K562 (cell line): Measurements from ENCODE around the gene MOSPD3. TPM values are rescaled to one million over a fixed set of nuclear protein-coding genes. Genes with fewer than 3 reads are reported as not detected.
A peak's percentile ranks its signal among the peaks of the same experiment; 100 is the strongest.

ENCODE experiments used
- ATAC-seq: fragments of 200-7000 bp; cut with Tn5 transposase; 3 replicates; pipeline ENCODE4 v1.9.1; 2020; ENCODE audit warnings: moderate library complexity
- BruUV-seq: library from RNA; stranded (reverse); fragments of 400-500 nt; replicated peaks from 2 replicates; lab custom pipeline; 2021; lab: Mats Ljungman, UMichigan
- CTCF ChIA-PET: fragments of 300-600 bp; formaldehyde crosslinking; extraction: SDS; loops from one replicate; lab custom pipeline; 2021; ENCODE audit warnings: low intra/inter-chr PET ratio; lab: Yijun Ruan, JAX
- POLR2A ChIA-PET: fragments of 300-600, 350-650 bp; sonication (Branson Sonifier 250); formaldehyde crosslinking; extraction: SDS; loops from one replicate; lab custom pipeline; 2021; ENCODE audit warnings: antibody characterized with exemption, inconsistent platforms; lab: Yijun Ruan, JAX
- DNase-seq, 4 experiments: peaks; one replicate each; pipeline versions ENCODE4 v3.0.0 to v3.0.0-alpha.2; 2011 to 2018; ENCODE audit warnings: low spot score in 3 of 4, mixed read lengths in 3 of 4; ENCODE audit errors: extremely low read depth in 1 of 4
- FAIRE-seq: peaks from 2 replicates; lab custom pipeline; 2011; peaks lifted over from hg19 to GRCh38; lab: Jason Lieb, UNC
- H2AFZ ChIP-seq: 2 replicates; pipeline ENCODE4 v1.6.0; 2011; ENCODE audit warnings: low read depth, low read length, control low read depth, inconsistent platforms
- H3K27ac ChIP-seq: fragments of 200-600 bp; 3 replicates; pipeline ENCODE4 v1.8.0; 2011; ENCODE audit warnings: low read depth, mild to moderate bottlenecking, control low read depth, inconsistent platforms, low read length, moderate library complexity, mixed read lengths; ENCODE audit errors: extremely low read depth
- H3K27me3 ChIP-seq, 2 experiments: fragments of 300-600 bp in 1 of 2; 2 replicates in 1 of 2; 3 replicates in 1 of 2; pipeline versions ENCODE4 v1.6.0 to v1.8.0; 2011; ENCODE audit warnings: inconsistent platforms in 2 of 2, low read length in 2 of 2, mild to moderate bottlenecking in 1 of 2, mixed read lengths in 1 of 2, moderate library complexity in 1 of 2; ENCODE audit not compliant: control insufficient read depth in 2 of 2, insufficient read depth in 2 of 2
- H3K36me3 ChIP-seq: fragments of 300-600 bp; 3 replicates; pipeline ENCODE4 v1.8.0; 2011; ENCODE audit warnings: mild to moderate bottlenecking, low read length, inconsistent platforms; ENCODE audit not compliant: control insufficient read depth, insufficient read depth
- H3K4me1 ChIP-seq, 2 experiments: fragments of 200-600 bp in 1 of 2; replicated peaks in 1 of 2; 2 replicates in 1 of 2; 3 replicates in 1 of 2; pipeline versions ENCODE4 v1.5.1 to v1.8.0; 2011; ENCODE audit warnings: inconsistent platforms in 2 of 2, low read length in 2 of 2, mild to moderate bottlenecking in 1 of 2, mixed read lengths in 1 of 2, moderate library complexity in 1 of 2; ENCODE audit not compliant: control insufficient read depth in 2 of 2, insufficient read depth in 2 of 2
- H3K4me2 ChIP-seq: 2 replicates; pipeline ENCODE4 v1.6.1; 2011; ENCODE audit warnings: low read length, control low read depth, inconsistent platforms, mixed read lengths; ENCODE audit not compliant: insufficient read depth
- H3K4me3 ChIP-seq: fragments of 200-600 bp; sonication (generic), shearing (Covaris generic); 2 replicates; pipeline ENCODE4 v1.5.1; 2016; ENCODE audit warnings: control low read depth, inconsistent platforms
- H3K79me2 ChIP-seq: fragments of 200-600 bp; 3 replicates; pipeline ENCODE4 v1.8.0; 2011; ENCODE audit warnings: low read length, inconsistent platforms; ENCODE audit not compliant: control insufficient read depth, insufficient read depth
- H3K9ac ChIP-seq, 2 experiments: 2 replicates each; pipeline versions ENCODE4 v1.6.0 to v1.6.1; 2011; ENCODE audit warnings: low read depth in 2 of 2, low read length in 2 of 2, control low read depth in 1 of 2, inconsistent platforms in 1 of 2, mild to moderate bottlenecking in 1 of 2, mixed read lengths in 1 of 2; ENCODE audit not compliant: insufficient read depth in 1 of 2
- H3K9me1 ChIP-seq: one replicate; pipeline ENCODE4 v1.6.0; 2011; ENCODE audit warnings: inconsistent platforms, mild to moderate bottlenecking, low read length, moderate library complexity; ENCODE audit not compliant: control insufficient read depth, insufficient read depth
- H3K9me3 ChIP-seq: replicated peaks from 2 replicates; pipeline ENCODE4 v1.5.1; 2011; ENCODE audit warnings: low read depth, low read length, inconsistent platforms; ENCODE audit not compliant: control insufficient read depth, insufficient read depth
- H4K20me1 ChIP-seq: replicated peaks from 2 replicates; pipeline ENCODE4 v1.6.1; 2011; ENCODE audit warnings: low read length, inconsistent platforms, mixed read lengths; ENCODE audit not compliant: control insufficient read depth, insufficient read depth
- CTBP1 ChIP-seq: fragments of 450-650 bp; IDR thresholded peaks from 2 replicates; pipeline ENCODE4 v1.6.1; 2016; ENCODE audit warnings: borderline replicate concordance
- GABPB2 ChIP-seq: fragments of 250-450 bp; sonication (Bioruptor Pico); conservative IDR thresholded peaks from 2 replicates; pipeline ENCODE4 v1.5.1; 2021; ENCODE audit warnings: mild to moderate bottlenecking
- HMG20B ChIP-seq: fragments of 250-450 bp; sonication (Bioruptor Pico); IDR thresholded peaks from 2 replicates; pipeline ENCODE4 v1.5.0; 2021; ENCODE audit warnings: mild to moderate bottlenecking
- HSF4 ChIP-seq: fragments of 250-450 bp; sonication (Bioruptor Pico); IDR thresholded peaks from 2 replicates; pipeline ENCODE4 v2.1.2; 2022; ENCODE audit warnings: mild to moderate bottlenecking, moderate library complexity, borderline replicate concordance
- KDM5B ChIP-seq: fragments of 200-600 bp; sonication (generic); IDR thresholded peaks from 2 replicates; pipeline ENCODE4 v1.6.1; 2012; ENCODE audit warnings: low read depth, mild to moderate bottlenecking, moderate library complexity, low read length, control low read depth, inconsistent platforms; ENCODE audit not compliant: insufficient replicate concordance
- NR2C2 ChIP-seq, 2 experiments: fragments of 200-800 bp in 1 of 2; sonication (Bioruptor generic) in 1 of 2; sonication (generic) in 1 of 2; formaldehyde crosslinking in 1 of 2; IDR thresholded peaks; 2 replicates each; pipeline versions ENCODE4 v1.6.1 to v1.8.0; 2016 to 2022; ENCODE audit warnings: mild to moderate bottlenecking in 1 of 2, missing compliant biosample characterization in 1 of 2, missing genetic modification characterization in 1 of 2, missing genetic modification reagents in 1 of 2
- PHB ChIP-seq: fragments of 250-450 bp; sonication (Bioruptor Pico); IDR thresholded peaks from 2 replicates; pipeline ENCODE4 v1.5.0; 2021
- PHF8 ChIP-seq: fragments of 200-600 bp; sonication (generic); IDR thresholded peaks from 2 replicates; pipeline ENCODE4 v1.6.1; 2012; ENCODE audit warnings: mixed run types, mild to moderate bottlenecking, inconsistent platforms, low read length, moderate library complexity, borderline replicate concordance
- POLR2G ChIP-seq: fragments of 200-400 bp; formaldehyde crosslinking; IDR thresholded peaks from 2 replicates; pipeline ENCODE4 v1.6.1; 2017; ENCODE audit warnings: low read depth, mild to moderate bottlenecking, antibody characterized with exemption, low read length, moderate library complexity
- SMARCC2 ChIP-seq: fragments of 450-650 bp; IDR thresholded peaks from 2 replicates; pipeline ENCODE4 v1.6.1; 2017; ENCODE audit warnings: antibody characterized with exemption, moderate library complexity, mild to moderate bottlenecking, low read depth
- SUPT5H ChIP-seq: fragments of 450-650 bp; IDR thresholded peaks from 2 replicates; pipeline ENCODE4 v1.6.1; 2016
- ZBED1 ChIP-seq: IDR thresholded peaks from 2 replicates; pipeline ENCODE4 v1.6.1; 2014
- ZBTB9 ChIP-seq: fragments of 450-650 bp; formaldehyde crosslinking; IDR thresholded peaks from 2 replicates; pipeline ENCODE4 v1.4.0; 2020; ENCODE audit warnings: mild to moderate bottlenecking, moderate library complexity
- WGBS: fragments of 100-300 bp; shearing (Covaris generic); methylation state at CpG from one replicate; pipeline ENCODE4 v1.1.6; 2016; ENCODE audit warnings: low coverage, mixed read lengths; ENCODE audit not compliant: insufficient coverage; ENCODE audit errors: missing lambda C conversion rate; 5-methylcytosine and 5-hydroxymethylcytosine counted together
- in situ Hi-C: fragments of 300-500 bp; cut with MboI; formaldehyde crosslinking; loops from 4 replicates; pipeline ENCODE4 v1.15.0; 2018; ENCODE audit warnings: inconsistent platforms, mixed read lengths
- intact Hi-C: fragments of 100-400 bp; cut with micrococcal nuclease; formaldehyde crosslinking; loops from 2 replicates; pipeline ENCODE4 v1.14.2; 2022
- polyA plus RNA-seq, 8 experiments: library from polyadenylated mRNA; depleted of rRNA in 4 of 8; stranded (reverse) in 5 of 8; unstranded in 3 of 8; fragments of >200 nt; fragmentation: Nextera tagmentation in 2 of 8; fragmentation: Illumina TruSeq in 1 of 8; extraction: Ambion mirVana in 2 of 8; extraction: Trizol in 1 of 8; gene quantifications; 2 replicates each; pipeline versions ENCODE4 v1.2.1 to v1.2.3, GENCODE V29; 2011 to 2014; ENCODE audit warnings: inconsistent platforms in 1 of 8, missing spikeins in 1 of 8
- total RNA-seq, 7 experiments: library from RNA; depleted of rRNA in 6 of 7; stranded (reverse); fragments of >200 nt in 6 of 7; fragmentation: Illumina TruSeq in 2 of 7; extraction: Trizol in 2 of 7; gene quantifications; 2 replicates each; pipeline versions ENCODE4 v1.2.1 to v1.2.3, GENCODE V29; 2011 to 2021; ENCODE audit warnings: low replicate concordance in 1 of 7
- TF ChIP-seq, protein P1 (sequence below): fragments of 450-650 bp; formaldehyde crosslinking; conservative IDR thresholded peaks from 2 replicates; pipeline ENCODE4 v1.4.0; 2022; ENCODE audit warnings: mild to moderate bottlenecking, missing genetic modification characterization

The MOSPD3 gene
- total and polyA plus RNA-seq, 9 of the 15 experiments (the other 6 are each of a cell fraction or from before 2014, with no cell fraction given), result 1.4 to 32.1 (median 7.3) TPM

DNA sequence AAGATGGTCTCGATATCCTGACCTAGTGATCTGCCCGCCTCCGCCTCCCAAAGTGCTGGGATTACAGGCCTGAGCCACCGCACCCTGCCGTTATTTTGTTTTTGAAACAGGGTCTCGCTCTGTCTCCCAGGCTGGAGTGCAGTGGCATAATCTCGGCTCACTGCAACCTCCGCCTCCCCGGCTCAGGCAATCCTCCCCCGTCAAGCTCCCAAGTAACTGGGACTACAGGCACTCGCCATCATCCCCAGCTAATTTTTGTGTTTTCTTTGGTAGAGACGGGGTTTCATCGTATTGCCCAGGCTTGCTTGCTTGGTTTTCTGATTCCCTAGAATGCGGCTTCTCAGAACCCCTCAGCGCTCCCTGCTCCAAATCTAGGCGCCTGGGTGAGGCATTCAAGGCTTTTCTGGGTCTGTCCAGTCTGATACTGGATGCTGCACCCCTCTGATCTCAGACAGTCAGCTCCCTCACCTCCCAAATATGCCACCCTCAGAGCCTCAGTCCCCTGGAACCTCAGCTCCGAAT is 27.7 kb downstream of the MOSPD3 start (continued):
- TF ChIP-seq, protein P1, sequence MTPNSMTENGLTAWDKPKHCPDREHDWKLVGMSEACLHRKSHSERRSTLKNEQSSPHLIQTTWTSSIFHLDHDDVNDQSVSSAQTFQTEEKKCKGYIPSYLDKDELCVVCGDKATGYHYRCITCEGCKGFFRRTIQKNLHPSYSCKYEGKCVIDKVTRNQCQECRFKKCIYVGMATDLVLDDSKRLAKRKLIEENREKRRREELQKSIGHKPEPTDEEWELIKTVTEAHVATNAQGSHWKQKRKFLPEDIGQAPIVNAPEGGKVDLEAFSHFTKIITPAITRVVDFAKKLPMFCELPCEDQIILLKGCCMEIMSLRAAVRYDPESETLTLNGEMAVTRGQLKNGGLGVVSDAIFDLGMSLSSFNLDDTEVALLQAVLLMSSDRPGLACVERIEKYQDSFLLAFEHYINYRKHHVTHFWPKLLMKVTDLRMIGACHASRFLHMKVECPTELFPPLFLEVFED (CRISPR knock-in tag), result no peak
- TF ChIP-seq ZBED1, result no peak

DNA sequence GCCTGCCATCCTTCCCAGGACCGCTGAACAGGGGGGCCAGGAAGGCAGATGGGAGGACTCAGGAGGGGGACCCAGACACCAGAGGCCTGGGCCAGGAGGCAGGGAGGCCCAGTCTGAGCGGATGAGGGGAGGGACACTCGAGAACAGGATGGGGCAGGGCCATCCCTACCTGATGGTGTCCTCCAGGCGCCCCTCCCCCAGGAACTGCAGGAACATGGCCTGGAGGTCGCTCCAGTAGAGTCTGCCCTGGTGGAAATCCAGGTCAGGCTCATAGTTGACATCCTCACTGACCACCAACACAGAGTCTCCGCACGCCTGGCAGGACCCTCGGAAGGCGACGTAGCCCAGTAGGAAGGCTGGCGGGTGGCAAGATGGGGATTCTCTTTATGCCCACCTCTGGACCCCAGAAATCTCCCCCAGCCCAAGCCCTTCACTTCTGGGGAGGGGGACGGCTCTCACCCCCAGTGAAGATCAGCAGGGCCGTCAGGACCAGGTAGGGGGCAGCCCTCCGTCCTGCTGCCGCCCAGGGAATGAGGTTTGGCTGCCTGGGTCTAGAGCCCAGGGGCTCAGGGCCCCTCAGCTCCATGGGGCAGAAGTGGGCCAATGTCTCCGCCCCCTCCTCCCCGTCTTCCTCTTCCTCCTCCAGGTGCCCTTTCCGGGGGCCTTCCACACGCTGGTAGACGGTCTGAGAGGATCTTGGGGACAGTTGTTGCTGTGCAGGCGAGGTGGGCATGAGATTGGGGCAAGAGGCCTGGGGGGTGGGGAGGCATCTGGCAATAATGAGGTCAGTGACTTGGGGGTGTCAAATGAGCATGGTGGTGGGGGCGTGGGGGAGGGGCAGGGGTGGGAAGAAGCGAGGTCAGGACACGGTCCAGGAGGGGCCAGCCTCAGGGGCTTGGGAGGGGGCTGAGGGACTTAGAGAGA is 28.4 kb downstream of the MOSPD3 start:
- Histone ChIP-seq H4K20me1 (no peaks in the 10 kb centered on the region), H3K9me1 (no peaks in the 10 kb centered on the region), H2AFZ (peak overlapping the region; percentile 44), H3K27ac (peak overlapping the region; percentile 98), H3K9me3 (no peaks in the 10 kb centered on the region), H3K9ac (peak overlapping the region; percentile 92 to 94), H3K4me3 (peak overlapping the region; percentile 55), H3K27me3 (no peaks in the 10 kb centered on the region), H3K4me1 (peaks cover 25 to 41% of the 10 kb centered on the region in 2 experiments), H3K4me2 (peak overlapping the region; percentile 95), H3K79me2 (peaks cover 57% of the 10 kb centered on the region), H3K36me3 (peaks cover 15% of the 10 kb centered on the region)
- ChIA-PET POLR2A (interaction anchor here (0.8 to 2.7 kb wide), 3 partner anchors 11 to 40 kb away, joined by 3 to 22 read pairs (median 6); no protein-coding TSS in a partner anchor), CTCF (no interaction called here)
- no TSS peak for BruUV-seq
- peak; percentile 76 to 88 (median 86) for DNase-seq
- under 1% methylated on average over 22 of the region's 24 CpGs for WGBS
- in situ Hi-C loops, result no loop called here
- ATAC-seq, result peak; percentile 61
- intact Hi-C loops, result loop anchor here (1.0 to 5.0 kb wide), 2 partner anchors 33 to 52 kb away; partner anchors contain the start of genes GIGYF1 and GNB2
- FAIRE-seq, result peak; percentile 29
- TF ChIP-seq HSF4 (CRISPR knock-in tag), result peak; percentile 33; the same call in 1 of the 2 replicates
- 0 out of 2 replicates have a peak, but pooled peaks have one; percentile 35 for TF ChIP-seq ZBTB9 (CRISPR knock-in tag)
- TF ChIP-seq SMARCC2, result peak; percentile 13; the same call in 1 of the 2 replicates
- TF ChIP-seq PHB (CRISPR knock-in tag), result 0 out of 2 replicates have a peak, but pooled peaks have one; percentile 24
- peak; percentile 62 for TF ChIP-seq CTBP1
- TF ChIP-seq GABPB2 (CRISPR knock-in tag), result no peak
- TF ChIP-seq NR2C2 (CRISPR knock-in tag; IDR thresholded peaks at IDR 0.05), result 0 out of 2 replicates have a peak, but pooled peaks have one; percentile 28
- peak; percentile 34; the same call in 1 of the 2 replicates for TF ChIP-seq NR2C2 (tag; IDR thresholded peaks at IDR 0.05)
- 0 out of 2 replicates have a peak, but pooled peaks have one; percentile 19 for TF ChIP-seq HMG20B
- TF ChIP-seq PHF8, result peak; percentile 29; the same call in 1 of the 2 replicates
- peak; percentile 72 for TF ChIP-seq POLR2G
- TF ChIP-seq KDM5B, result peak; percentile 16
- peak; percentile 41; the same call in 1 of the 2 replicates for TF ChIP-seq SUPT5H
